GM19467 (cell line): ENCODE data around the gene TMEM184B.

ENCODE experiments used
- ATAC-seq: cut with Tn5 transposase; IDR thresholded peaks from one replicate; pipeline ENCODE4 v1.9.1; 2021; ENCODE audit warnings: mild to moderate bottlenecking, moderate library complexity; ENCODE audit not compliant: unreplicated experiment

TMEM184B gene

DNA sequence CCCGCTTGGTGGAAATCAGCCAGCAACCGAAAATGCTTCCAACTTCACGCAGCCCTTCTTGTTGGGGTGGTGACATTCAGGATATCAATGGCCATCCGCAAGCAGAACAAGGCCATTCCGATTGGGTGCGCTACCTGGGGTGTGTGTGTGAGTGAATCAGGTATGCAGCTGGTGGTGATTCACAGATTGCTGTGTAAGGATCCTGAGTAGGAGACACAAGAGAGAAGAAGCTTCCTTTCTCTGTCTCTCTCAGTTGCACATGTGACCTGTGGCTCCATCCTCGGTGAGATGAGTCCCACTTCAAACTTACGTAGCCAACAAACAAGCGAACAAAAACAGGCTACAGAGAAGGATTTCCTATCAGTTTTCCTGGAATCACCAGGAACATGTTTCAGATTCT, 9.6 kb upstream of the TMEM184B start:
- ATAC-seq: no peak

DNA sequence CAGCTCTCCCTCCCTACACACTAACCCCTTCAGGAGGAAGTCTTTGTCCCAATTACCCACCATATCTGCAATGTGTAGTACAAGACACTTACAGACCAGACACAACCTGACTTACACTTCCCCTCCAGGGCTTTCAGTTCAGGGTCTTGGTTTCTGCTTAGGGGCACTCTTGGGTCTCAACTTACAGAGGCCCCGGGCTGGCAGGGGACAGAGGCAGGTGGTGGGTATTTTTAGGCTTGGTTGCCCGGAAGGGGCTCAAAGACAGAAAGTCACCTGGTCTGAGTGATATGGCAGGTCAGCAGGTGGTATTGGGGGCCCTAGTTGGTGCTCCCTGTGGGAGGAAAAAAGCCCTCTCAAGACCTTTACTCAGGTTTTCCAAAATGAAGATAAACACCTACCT, 3.4 kb upstream of the TMEM184B start:
- no peak for ATAC-seq

DNA sequence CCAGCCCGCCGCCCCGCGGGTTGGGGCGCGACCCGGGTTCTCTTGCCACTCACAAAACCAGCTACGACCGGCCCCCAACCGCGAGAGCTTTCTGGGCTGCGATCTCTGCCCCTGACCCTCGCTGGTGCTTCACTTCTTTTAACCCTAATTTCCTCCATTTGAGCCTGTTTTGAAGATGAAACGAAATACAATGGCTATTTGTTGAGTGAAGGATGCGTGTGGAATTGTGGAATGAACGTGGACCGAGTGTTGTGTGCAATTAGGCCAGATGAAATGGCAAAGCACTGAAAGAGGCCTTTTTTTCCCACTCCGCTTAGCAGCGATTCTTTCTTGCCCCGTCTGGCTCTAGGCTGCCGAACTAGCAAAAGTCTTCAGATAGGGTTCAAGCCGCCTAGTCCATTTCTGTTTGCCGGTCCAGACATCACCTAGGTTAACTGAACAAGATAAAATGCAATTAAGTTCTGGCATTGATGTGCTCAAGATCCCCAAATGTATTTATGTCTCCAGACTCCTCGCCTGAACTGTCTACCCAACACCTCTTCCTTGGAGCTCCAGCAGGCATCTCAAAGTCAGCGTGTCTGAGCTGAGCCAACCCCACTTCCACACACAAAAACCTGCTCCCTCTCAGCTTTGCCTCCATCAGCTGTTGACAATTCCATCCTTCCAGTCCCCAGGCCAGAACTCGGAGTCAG, 471 bp upstream of the TMEM184B start:
- no peak for ATAC-seq

DNA sequence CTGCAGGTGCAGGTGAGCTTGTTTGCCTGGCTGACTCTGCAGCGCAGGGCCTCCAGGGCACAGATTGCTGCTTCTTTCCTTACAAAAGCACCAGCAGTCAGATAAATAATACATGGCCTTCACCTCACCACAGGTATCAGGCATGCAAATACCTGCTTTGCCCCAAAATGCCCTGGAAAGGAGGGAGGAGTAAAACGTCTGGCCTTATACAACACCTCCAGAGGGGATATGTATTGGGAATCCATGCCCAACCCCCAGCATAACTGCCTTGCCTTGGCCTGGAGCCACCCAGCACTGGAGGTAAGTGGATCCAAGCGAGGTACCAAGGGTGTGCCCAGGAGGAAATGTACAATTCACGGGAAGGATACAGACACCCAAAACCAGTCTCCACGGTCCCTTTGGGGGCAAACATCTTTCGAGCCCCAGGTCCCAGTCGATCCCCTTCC, 860 bp downstream of the TMEM184B start:
- no peak for ATAC-seq

DNA sequence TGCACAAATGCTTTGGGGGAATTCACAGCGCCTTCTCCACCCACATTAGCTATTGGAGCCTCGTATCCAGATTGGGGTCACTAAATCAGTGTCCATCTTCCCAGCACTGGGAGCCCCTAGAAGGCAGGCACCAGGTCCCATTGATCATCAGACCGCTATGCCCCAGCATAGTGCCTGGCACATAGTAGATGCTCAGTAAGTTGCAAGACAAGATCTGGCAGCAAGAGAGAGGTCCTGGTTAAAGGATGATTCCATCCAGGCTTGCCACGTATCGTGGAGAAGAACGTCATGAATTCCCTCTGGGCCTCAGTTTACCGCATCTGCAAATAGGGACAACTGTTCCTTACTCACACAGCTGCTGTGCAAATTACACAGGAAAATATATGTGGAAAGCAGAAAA, 1.7 kb downstream of the TMEM184B start:
- no peak for ATAC-seq

DNA sequence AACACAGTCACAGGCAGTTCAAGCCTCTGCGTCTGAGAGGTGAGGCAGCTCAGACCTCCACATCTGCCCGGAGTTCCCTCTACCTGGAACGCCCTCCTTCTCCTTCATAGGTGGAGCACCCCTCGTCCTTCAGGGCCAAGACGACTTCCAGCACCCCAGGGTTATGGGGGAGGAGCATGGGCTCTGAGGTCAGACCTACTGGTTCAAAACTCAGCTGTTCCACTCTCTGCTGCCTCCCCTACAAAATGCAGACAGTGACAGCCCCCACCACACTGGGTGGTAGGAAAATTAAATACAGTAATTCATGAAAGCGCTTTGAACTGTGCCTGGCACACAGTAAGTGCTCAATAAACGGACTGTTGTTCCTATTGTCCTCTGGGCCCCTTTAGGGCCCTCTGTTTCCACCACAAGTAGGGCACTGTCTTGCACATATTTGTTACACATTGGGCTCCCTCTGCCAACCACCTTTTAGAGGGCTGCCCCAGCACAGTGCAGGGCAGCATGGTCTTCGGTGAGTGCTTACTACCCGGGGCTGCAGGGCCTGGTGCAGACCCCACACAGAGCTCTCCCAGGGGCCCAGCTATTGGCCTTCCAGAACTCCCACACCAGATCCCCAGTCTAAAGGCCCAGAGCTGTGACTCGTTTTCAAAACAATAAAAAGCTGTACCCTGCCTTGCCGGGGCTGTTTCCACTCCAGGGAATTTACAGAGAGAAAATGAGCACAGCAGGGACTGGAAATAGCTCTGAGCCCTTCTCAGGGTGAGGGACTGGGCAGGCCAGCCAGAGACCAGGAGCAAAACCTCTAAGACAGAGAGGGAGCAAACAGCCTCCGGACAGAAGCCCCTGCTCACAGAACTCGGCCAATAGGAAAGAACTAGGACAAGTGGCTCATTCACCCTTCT, 2.5 kb downstream of the TMEM184B start:
- no peak for ATAC-seq

DNA sequence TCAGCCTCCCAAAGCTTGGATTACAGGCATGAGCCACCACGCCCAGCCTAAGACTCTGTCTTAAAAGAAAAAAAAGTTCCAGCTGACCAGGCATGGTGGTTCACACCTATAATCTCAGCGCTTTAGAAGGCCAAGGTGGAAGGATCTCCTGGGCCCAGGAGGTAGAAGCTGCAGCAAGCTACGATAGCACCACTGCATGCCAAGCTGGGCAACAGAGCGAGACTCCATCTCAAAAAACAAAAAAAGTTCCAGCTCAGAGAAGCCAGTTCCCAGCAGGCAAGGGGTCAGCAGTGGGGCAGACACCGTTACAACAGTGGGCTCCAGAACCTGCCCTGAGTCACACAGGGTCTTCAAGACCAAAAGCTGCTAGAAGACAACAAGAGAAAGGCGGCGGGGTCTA, 3.3 kb downstream of the TMEM184B start:
- no peak for ATAC-seq

DNA sequence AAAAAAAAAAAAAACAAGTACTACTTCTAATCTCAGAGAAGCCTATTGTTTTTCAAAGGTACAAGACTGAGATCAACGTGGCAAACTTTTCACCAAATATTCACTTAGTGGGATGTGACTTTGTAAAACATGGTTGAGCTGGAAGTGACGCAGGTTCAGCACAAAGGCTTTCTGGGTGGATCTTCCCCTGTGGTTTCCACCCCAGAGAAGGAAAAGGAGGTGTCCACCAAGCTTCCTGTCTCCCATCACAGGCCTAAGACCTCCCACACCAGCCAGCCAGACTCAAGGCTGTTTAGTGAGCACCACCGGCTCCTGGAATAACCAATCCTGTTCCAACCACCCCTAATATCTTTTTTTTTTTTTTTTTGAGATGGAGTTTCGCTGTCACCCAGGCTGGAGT, 5.7 kb downstream of the TMEM184B start:
- ATAC-seq: no peak

DNA sequence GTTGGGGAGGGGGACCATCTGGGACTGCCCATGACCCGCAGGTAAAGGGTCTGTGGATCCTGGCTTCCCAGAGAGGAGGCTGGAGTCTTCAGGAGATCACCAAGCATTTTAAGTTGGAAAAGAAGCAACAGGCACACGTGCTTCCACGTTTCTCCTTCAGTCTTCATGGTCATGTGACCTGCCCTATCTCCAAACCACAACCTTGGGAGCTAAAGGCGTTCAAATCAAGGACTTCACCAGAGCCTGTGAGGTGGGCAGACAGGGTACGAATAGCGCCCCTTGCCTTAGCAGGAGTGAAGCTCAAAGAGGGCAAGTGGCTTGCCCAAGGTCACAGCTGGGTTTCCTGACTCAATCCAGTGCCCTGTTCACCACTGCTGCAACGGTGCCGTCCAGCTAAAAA, 6.7 kb downstream of the TMEM184B start:
- ATAC-seq: no peak

DNA sequence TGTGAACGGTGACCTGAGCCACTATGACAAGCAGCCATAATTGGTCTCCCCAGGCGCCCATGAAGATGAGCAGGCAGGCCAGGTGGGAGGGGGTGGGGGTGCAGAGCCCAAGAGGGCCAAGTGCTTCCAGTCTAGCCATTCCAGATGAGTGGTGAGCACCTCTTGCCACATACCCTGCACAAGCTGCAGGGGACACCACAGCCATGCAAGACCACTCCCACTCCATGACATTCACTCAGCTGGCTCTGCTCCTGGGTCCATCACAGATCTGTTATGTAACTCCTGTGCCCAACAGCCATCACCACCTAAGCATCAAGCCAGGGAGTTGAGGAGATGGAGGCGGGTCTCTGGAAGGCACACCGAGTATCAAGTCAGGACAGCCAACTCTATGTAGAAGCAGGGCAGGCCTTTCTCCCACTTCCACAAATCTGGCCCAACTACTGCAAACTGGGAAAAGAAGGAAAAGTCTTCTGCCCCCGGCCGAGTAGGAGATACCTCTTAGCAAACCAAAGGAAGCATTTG, 8.4 kb downstream of the TMEM184B start:
- ATAC-seq: no peak

DNA sequence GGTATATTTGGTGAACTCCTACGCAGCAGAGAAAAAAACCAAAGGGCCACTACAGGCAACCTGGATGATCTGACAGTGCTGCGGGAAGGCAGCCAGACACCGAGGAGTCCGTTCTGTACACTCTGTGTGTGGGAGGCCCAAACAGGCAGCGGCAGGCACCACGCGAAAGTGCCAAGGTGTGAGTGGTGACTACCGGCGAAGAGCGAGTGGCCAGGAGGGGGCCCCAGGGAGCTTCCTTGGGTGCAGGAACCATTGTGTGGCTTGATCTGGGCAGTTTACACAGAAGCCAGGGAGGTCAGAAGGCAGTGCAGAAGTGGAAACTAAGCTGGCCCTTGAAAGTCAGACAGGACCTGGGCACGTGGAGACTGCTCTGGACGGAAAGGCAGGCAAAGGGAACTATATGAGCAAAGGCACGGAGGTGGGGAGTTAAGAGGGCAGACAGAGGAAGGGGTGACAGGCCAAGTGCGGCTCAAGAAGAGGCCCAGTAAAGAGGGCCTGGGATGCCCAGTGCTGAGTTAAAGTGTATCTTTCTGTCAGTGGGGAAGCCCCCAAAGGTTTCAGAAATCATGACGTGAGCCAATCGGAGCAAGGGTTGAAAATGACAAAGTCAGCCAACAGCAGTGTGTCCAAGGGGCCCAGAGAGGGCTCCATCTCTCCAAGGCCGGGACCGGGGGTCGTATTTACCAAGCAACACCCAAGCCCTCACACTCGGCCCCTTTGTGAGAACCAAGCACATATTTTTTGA, 10.6 kb downstream of the TMEM184B start:
- ATAC-seq: no peak

DNA sequence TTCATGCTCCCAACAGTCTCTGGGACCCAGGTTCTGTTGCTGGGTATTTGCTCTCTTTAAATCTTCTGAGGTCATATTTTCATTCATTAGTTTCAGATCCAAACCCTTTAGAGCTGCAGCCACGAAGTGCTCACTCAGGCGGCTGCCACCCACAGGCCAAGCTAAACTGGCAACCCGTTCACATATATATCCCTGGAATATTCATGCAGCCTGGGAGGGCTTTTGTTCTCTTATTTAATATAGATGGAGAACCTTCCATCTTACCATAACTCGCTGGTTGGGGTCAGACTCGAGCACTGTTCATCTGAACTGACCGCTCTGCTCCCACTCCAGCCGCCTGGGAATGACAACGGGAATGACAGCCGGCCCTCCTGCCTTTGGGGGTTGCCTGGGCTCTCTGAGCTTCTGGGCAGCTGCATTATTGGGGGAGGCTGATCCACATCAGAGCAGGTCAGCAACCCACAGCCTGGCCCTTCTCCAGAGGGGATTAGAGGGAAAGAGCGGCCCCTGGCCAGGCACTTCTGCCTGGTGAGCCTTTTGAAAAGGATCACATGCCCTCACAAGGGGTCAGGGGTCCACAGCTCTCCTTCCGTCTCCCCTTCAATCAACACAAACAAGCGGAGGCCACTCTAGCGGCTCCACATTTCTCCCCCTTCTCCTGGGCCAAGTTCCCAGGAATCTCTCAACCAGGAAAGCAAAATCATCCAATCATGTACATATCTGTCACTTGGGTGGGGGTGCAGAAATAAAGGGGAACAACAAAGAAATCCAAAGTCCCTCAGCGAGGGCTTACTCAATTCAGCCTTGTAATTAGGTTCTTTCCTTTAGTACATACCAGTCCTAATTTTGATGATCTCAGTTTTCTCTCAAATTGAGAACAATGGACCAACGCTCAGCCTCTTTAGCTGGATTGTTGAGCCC, 11.8 kb downstream of the TMEM184B start:
- ATAC-seq: no peak

DNA sequence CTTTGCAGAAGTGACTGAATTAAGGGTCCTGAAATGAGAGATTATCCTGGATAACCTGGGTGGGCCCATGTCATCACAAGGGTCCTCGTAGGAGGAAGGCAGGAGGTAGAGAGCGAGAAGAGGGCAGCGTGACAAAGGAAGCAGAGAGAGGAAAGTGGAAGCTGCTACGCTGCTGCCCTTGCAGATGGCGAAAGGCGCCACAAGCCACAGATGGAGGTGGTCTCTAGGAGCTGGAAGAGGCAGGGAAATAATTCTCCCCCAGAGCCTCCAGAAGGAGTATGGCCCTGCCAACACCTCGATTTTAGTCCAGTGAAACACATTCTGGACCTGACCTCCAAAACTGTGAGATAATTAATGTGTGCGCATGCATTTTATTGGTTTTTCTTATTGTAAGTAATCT, 13.4 kb downstream of the TMEM184B start:
- no peak for ATAC-seq

DNA sequence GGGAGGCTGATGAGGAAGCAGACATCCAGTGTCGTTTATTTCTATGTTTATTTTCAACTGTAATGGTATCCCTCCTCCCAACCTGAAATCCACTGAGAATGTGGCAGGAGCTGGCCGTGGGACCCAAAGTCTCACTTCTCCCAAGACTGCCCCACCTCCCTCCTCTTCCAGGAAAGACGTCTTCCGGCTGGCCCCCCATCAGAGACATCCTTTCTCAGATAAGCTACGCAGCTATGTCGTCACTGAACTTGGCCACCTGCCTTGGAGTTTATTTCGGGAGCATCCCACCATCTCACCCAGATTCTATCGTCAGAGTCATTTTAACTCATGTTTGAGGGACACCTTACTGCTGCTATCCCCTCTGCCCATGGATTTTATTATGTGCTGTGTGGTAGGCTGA, 13.9 kb downstream of the TMEM184B start:
- ATAC-seq: no peak

DNA sequence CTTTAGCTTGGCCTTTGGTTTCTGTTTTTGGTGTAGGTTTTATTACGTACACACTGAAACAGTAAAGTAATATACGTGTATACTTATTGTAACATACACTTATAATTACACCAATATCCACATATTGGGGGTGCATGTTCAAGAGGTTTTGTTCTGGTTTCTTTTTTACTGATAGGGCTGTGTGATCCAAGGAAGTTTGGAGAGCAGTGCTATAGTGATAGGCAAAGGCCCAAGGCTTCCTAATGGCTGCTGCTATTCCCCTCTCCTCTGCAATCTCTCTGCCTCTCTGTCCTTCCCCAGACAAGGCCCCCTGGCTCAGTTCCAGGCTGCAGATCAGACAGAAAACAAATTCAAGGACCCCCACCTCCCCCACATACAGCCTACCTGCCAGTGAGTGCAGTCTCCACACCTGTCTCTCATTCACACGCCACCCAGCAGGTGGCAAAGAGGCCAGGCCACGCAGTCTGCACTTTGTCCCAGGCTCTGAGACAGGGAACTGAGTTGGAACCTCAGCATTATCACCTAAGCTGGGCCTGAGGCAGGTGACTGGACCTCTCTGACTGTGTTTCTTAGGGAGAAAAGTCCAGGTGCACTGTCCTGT, 15.1 kb downstream of the TMEM184B start:
- no peak for ATAC-seq

DNA sequence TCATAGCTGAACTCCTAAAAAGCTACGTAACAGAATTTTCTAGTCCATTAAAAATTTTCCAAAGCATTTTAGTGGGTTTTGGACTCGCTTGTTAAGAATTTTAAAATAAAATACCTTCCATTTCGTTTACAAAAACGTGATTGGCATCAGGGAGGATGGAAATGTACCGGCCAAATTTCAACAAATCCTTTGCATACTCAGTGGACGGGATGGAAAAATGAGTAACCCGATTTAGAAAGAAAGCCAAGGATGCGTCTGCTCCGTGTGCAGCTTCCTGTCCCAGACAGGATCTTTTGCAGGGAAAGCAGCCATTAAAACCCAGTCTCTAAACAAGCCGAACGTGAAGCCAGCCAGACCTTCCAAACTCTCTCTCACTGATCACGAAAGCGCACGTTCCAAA, 15.6 kb downstream of the TMEM184B start:
- no peak for ATAC-seq

DNA sequence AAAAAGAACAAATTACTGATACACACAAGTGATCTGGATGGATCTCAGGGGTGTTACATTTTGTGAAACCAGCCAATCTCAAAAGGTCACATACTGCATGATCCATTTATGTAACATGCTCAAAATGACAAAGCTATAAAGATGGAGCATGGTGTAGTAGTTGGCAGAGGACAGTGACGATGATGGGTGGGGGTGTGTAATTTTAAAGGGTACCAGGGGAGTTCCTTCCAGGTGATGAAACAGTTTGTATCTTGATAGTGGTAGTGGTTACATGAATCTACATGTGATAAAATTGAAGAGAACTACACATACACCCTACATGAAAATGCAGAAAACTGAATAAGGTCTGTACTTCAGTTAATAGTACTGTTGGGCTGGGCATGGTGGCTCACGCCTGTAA, 17.1 kb downstream of the TMEM184B start:
- ATAC-seq: no peak

DNA sequence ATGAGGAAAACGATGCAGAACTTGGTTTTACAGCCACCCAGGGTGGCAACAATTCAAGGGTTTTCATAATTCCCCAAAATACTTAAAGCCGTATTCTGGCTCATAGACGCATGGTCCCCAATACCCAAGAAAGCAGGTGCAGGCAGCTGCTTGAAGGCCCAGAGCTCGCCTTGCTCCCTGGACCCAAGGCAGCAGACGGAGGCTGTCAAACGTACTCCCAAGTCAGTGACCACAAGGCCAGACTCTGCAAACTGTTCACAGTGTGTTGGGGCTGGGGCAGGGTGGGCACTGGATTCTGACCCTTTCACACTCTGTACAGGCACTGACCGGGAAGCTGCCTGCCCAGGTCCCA, 21.5 kb downstream of the TMEM184B start:
- ATAC-seq: no peak

DNA sequence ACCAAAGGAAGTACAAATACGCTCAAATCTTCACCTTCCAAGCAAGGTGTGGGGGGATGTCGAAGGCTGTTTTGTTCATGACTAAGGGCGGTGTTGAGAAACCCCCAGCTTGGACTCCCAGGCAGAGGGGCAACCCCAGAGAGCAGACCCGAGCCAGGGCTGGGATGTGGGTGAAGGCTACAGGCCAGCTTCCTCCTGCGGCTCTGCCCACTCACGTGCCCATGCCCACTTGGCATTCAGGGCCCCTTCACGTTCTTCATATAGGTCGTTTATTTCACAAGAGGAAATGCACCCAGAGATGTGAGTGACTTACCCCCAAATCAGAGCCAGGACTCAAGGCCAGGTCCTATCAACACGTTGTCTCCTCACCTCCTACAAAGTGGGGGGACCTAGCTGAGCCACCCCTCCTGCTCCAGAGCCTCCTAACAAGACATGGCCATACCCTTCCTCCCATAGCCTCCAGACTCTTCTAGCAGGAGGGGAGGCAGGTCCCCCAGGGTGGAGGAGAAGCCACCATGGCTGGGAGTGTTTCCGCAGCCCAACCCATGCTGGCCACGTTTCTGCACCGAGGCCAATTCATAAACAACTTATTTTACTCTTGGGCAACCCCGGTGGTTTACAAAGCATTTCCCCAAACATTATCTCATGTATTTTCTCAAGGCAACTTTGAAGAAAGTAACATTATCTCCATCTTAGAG, 22.0 kb downstream of the TMEM184B start:
- ATAC-seq: no peak
